ENCODE measurements around the gene ABCC8.

ABCC8 gene

GRCh38 chr11:17459236-17459896 lies 17.3 kb downstream of the ABCC8 start:
- TF ChIP-seq CTCF (IDR thresholded peaks at IDR 0.05; ENCODE audit: low read depth, low read length, missing control alignments) = no peak
- in situ Hi-C loops (cut with HindIII; ENCODE audit: low pct_ligation_motif_present, low sequenced_read_pairs) = no loop called here
- no peak for DNase-seq

GRCh38 chr11:17458268-17458667 lies 18.4 kb downstream of the ABCC8 start:
- no peak overlapping the region for H3K27ac ChIP-seq
- no peaks in the 10 kb centered on the region for H3K27me3 ChIP-seq (replicated peaks)
- no peak for DNase-seq
- TF ChIP-seq CTCF (IDR thresholded peaks at IDR 0.05; ENCODE audit: low read depth, low read length, missing control alignments) = no peak
- no peaks in the 10 kb centered on the region for H3K36me3 ChIP-seq (replicated peaks)
- in situ Hi-C loops (cut with HindIII; ENCODE audit: low pct_ligation_motif_present, low sequenced_read_pairs) = no loop called here
- H3K4me3 ChIP-seq (ENCODE audit: low read depth, low read length) = no peak overlapping the region

More at GRCh38 chr11:17459236-17459896, 17.3 kb downstream of the ABCC8 start:
- H3K4me3 ChIP-seq (ENCODE audit: low read depth, low read length) = no peak overlapping the region
- no peaks in the 10 kb centered on the region for H3K27me3 ChIP-seq (replicated peaks)
- H3K27ac ChIP-seq = no peak overlapping the region
- no peaks in the 10 kb centered on the region for H3K36me3 ChIP-seq (replicated peaks)

GRCh38 chr11:17457396-17458173 lies 19.1 kb downstream of the ABCC8 start:
- no peak overlapping the region for H3K4me3 ChIP-seq (ENCODE audit: low read depth, low read length)
- DNase-seq = no peak
- no peaks in the 10 kb centered on the region for H3K27me3 ChIP-seq (replicated peaks)
- no peaks in the 10 kb centered on the region for H3K36me3 ChIP-seq (replicated peaks)
- TF ChIP-seq CTCF (IDR thresholded peaks at IDR 0.05; ENCODE audit: low read depth, low read length, missing control alignments) = no peak
- no peak overlapping the region for H3K27ac ChIP-seq
- in situ Hi-C loops (cut with HindIII; ENCODE audit: low pct_ligation_motif_present, low sequenced_read_pairs) = no loop called here

GRCh38 chr11:17452668-17453067 lies 24.0 kb downstream of the ABCC8 start:
- TF ChIP-seq CTCF (IDR thresholded peaks at IDR 0.05; ENCODE audit: low read depth, low read length, missing control alignments) = no peak
- no peaks in the 10 kb centered on the region for H3K36me3 ChIP-seq (replicated peaks)
- in situ Hi-C loops (cut with HindIII; ENCODE audit: low pct_ligation_motif_present, low sequenced_read_pairs) = no loop called here
- H3K27me3 ChIP-seq (replicated peaks) = no peaks in the 10 kb centered on the region
- H3K4me3 ChIP-seq (ENCODE audit: low read depth, low read length) = no peak overlapping the region
- no peak overlapping the region for H3K27ac ChIP-seq
- no peak for DNase-seq

- H3K4me3 ChIP-seq (ENCODE audit: low read depth, low read length) = no peak overlapping the region
- DNase-seq = no peak
- in situ Hi-C loops (cut with HindIII; ENCODE audit: low pct_ligation_motif_present, low sequenced_read_pairs) = no loop called here
- H3K27ac ChIP-seq = no peak overlapping the region
- H3K27me3 ChIP-seq (replicated peaks) = no peaks in the 10 kb centered on the region
- no peaks in the 10 kb centered on the region for H3K36me3 ChIP-seq (replicated peaks)
- TF ChIP-seq CTCF (IDR thresholded peaks at IDR 0.05; ENCODE audit: low read depth, low read length, missing control alignments) = no peak
Observed at GRCh38 chr11:17449158-17449557, 27.5 kb downstream of the ABCC8 start.

All from brain microvascular endothelial cell (primary cell).